Fibroblast of skin of scalp (primary cell): ENCODE results near the gene RAB11FIP5.

ENCODE experiments used
- DNase-seq: peaks from one replicate; pipeline ENCODE4 v3.0.0-alpha.2; 2013

RAB11FIP5 gene

DNA sequence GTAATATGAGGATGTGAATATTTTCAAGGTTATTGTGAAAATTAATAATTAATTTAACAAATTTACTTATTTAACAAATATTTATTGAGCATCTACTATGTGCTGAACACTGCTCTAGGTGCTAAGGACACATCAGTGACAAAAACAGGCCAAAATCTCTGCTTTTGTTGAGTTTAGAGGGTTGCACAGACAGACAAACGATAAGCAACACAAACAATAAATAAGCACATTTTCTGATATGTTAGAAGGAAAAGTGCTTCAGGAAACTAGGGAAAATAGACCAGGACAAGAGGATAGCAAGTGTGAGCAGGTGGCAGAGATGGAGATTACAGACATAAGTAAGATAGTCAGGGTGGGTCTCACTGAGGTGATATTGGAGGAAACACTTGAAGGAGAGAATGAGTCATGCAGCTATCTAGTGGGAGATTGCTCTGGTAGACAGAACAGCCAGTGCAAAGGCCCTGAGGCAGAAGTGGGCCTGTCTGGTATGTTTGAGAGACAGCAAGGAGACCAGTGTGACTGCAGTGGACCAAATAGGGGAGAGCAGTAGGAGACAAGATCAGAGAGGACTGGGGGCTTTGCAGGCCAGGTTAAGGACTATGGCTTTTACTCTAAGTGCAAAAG, 79.5 kb downstream of the RAB11FIP5 start:
- DNase-seq: no peak

DNA sequence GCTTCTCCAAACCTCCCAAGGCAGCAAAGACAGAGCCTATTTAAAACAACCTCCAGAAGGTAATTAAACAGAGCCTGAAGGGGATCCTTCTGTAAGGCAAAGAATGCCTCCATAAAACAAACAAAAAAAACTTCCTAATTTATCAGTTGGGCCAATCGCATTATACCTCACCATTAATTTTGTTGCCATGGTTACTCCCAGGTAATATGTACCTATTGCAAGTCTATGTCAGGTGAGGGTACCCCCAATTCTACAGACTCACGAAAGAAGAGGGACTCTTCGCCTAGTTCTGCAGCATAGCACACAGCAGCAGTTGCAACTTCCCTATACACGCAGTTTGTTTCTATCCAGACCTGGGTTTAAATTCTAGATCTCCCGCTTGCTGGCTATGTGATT, 80.0 kb downstream of the RAB11FIP5 start:
- DNase-seq: no peak

DNA sequence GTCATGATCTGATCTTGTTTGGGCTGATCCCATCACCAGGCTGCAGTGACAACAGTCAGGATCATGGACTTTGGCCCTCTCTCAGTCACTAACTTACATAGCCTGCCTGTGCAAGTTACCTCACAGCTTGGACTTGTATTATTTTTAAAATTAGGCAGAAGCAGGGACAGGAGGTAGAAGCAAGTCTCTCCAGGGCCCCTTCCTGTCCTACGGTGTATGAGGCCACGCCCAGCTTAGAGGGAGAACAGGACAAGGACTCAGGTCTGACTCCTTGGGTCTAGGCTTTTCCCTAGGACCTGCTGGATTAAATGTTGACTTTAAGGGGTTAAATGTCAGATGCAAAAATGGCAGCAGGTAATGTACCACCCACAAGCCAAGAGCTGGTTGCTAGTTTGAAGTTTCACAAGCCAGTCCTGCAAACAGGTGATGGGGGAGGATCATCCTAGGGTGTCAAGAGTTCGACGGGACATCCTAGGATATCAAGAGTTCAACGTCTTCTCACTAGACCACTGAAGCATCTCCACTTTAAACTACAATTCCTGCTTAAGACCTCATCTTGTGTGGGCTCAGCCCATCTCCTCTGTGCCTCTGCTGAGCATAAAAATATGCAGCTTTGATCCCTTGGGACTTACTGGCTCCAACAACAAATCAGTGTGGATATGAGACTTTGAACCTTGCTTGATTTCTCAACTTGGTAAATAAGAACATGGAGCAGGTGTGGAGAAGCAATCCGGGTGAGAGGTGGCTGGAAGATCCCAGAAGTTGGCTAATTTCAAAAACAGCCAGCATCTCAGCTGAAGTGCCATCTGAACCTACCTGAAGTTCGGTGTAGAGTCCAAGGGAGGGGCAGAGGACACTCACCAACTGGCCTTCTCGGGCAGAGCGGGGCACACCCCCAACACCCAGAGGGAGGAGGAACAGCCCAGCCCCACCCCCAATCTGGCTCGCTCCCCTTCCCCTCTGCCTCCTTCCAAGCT, 80.7 kb downstream of the RAB11FIP5 start:
- DNase-seq: peak; percentile 25

DNA sequence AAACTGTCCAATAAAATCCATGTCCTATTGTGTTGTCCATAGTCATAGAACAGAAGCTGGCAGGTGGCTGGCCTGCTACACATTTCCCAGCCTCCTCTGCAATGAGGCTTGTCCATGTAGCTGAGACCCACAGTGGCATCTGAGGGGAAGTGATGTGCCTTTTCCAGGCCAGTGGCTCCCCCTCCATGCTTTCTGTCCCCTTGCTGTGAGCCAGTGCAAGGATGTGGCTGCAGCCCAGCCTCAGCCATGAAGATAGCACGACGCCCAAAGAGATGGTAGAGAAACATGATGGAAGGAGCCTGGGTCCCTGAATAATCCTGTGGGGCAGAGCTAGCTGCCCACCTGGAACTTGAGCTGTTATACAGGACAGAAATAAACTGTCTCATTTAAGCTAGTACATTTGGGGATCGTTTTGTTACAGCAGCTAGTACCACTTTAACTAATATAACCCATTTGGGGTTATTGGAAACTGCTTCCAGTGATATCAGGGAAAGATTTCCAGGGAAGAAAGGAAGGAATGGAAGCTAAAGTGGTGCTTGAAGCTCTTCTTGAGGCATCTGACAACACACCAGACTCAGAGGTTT, 81.6 kb downstream of the RAB11FIP5 start:
- no peak for DNase-seq

DNA sequence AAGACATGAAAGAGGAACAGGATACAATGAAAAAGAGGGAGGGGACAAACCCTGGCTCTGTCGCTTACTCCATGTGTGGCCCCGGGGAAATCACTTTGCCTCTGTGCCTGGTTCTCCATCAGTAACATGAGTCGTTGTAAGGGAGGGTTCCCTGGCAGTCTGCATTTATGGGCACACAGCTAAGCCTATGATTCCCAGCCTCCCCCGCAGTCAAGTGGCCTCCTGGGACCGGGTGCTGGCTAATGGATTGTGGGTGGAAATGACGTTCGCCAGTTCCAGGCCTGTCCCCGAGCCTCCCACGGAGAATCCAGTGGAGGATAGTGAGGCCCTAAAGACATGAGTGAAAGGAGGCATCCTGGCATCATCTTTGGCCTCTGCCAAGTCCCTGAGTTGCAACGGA, 83.9 kb downstream of the RAB11FIP5 start:
- DNase-seq: no peak

DNA sequence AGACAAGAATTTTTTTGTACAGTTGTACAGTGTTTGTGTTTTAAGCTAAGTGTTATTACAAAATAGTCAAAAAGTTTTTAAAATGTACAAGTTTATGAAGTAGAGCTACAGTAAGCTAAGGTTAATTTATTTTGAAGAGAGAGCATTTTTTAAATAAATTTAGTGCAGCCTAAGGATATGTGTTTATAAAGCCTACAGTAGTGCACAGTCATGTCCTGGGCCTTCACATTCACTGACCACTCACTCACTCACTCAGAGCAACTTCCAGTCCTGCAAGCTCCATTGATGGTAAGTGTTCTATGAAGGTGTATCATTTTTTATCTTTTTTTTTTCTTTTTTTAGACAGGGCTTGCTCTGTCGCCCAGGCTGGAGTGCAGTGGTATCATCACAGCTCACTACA, 85.4 kb downstream of the RAB11FIP5 start:
- DNase-seq: no peak

DNA sequence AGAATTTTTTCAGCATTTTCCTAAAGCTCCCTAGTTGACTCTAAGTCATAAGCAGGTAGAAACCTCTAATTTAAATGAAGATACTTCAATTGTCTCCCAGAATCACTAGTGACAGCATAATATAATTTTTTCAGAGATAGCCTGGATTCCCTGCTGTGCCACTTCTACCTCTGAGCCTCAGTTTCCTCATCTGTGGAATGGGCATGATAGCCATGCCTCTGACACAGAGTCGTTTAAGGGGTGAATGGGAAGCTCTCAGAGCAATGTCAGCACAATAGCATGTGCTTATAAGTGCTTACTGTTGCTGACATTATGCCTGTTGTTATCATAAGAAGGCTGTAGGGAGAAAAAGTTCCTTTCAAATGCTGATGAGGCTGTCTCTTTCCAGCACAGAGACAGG, 89.3 kb downstream of the RAB11FIP5 start:
- DNase-seq: no peak
